ENCODE results near the gene PLBD1. TPM values are rescaled to one million over a fixed set of nuclear protein-coding genes. Genes with fewer than 3 reads are reported as not detected.

The PLBD1 gene
- total RNA-seq, 2 experiments from 2014 or later, result not detected

- H3K27ac Mint-ChIP-seq, result no peak overlapping the region
- H3K4me3 Mint-ChIP-seq, result no peak overlapping the region
- DNase-seq, result no peak
- peaks cover 5% of the 10 kb centered on the region for H3K4me1 Mint-ChIP-seq
- H3K27me3 Mint-ChIP-seq, result peaks cover 10% of the 10 kb centered on the region
- H3K36me3 Mint-ChIP-seq (ENCODE audit: low read depth), result no peaks in the 10 kb centered on the region
- ChIA-PET CTCF (interaction anchor here (0.6 kb wide), 1 partner anchor 396 kb away, joined by 4 read pairs; no protein-coding TSS in a partner anchor), POLR2A (no interaction called here)
- no peaks in the 10 kb centered on the region for H3K9me3 Mint-ChIP-seq
These were observed 5.9 kb downstream of the PLBD1 start for GRCh38 chr12:14561677-14562238.

GRCh38 chr12:14560904-14561574, 6.6 kb downstream of the PLBD1 start:
- Mint-ChIP-seq H3K4me3 (no peak overlapping the region), H3K36me3 (ENCODE audit: low read depth) (no peaks in the 10 kb centered on the region), H3K4me1 (peaks cover 5% of the 10 kb centered on the region), H3K9me3 (no peaks in the 10 kb centered on the region), H3K27me3 (peaks cover 7% of the 10 kb centered on the region), H3K27ac (no peak overlapping the region)
- DNase-seq, result no peak
- POLR2A ChIA-PET, result no interaction called here
- CTCF ChIA-PET, result no interaction called here

- Mint-ChIP-seq H3K9me3 (no peaks in the 10 kb centered on the region), H3K36me3 (ENCODE audit: low read depth) (no peaks in the 10 kb centered on the region), H3K4me3 (no peak overlapping the region), H3K4me1 (peaks cover 5% of the 10 kb centered on the region), H3K27me3 (peaks cover 1% of the 10 kb centered on the region), H3K27ac (no peak overlapping the region)
- CTCF ChIA-PET, result no interaction called here
- no peak for DNase-seq
- POLR2A ChIA-PET, result no interaction called here
These were observed 9.2 kb downstream of the PLBD1 start for GRCh38 chr12:14558473-14558959.

GRCh38 chr12:14557966-14558365, 9.7 kb downstream of the PLBD1 start:
- POLR2A ChIA-PET, result no interaction called here
- Mint-ChIP-seq H3K4me1 (peaks cover 5% of the 10 kb centered on the region), H3K36me3 (ENCODE audit: low read depth) (no peaks in the 10 kb centered on the region), H3K4me3 (no peak overlapping the region), H3K27ac (no peak overlapping the region), H3K9me3 (no peaks in the 10 kb centered on the region), H3K27me3 (peaks cover 1% of the 10 kb centered on the region)
- DNase-seq, result no peak
- CTCF ChIA-PET, result no interaction called here

DNA sequence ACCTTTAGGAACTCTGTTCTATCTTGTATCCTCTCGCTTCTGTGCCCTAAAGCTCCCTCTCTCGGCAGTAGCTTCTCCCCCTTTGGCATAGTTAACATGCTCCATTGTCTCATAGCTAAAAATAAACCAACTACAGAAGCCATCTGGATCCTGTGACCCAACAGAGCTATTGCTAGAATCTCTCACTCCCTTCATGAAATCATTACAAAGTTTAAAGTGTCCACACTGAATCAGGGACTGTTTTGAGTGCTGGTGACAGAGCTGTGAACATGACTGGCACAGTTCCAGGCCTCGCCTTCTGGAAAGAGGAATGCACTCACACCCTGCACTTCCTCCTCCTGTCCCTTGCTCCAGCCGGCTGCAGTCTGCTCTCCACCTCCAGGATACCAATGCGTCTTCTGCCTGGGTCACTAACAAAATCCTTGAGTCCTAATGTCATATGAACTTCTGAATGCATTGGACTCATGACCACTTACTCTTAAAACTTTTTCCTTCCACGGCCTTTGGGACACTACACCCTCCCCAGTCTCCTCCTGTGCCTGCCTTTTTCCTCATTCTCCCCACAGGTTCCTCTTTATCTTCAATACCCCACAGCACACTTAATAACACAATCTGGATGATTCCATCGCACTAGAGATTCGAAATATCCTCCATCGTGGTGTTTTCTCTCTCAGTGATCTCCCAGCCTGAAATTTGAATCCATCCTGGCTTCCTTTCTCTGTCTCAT, 13.2 kb downstream of the PLBD1 start:
- Mint-ChIP-seq H3K4me1 (no peaks in the 10 kb centered on the region), H3K4me3 (no peak overlapping the region), H3K36me3 (ENCODE audit: low read depth) (no peaks in the 10 kb centered on the region), H3K9me3 (no peaks in the 10 kb centered on the region), H3K27me3 (no peaks in the 10 kb centered on the region), H3K27ac (no peak overlapping the region)
- no peak for DNase-seq
- ChIA-PET POLR2A (no interaction called here), CTCF (no interaction called here)

GRCh38 chr12:14548609-14549008, 19.1 kb downstream of the PLBD1 start:
- no peaks in the 10 kb centered on the region for H3K36me3 Mint-ChIP-seq (ENCODE audit: low read depth)
- POLR2A ChIA-PET, result no interaction called here
- H3K9me3 Mint-ChIP-seq, result no peaks in the 10 kb centered on the region
- H3K4me3 Mint-ChIP-seq, result no peak overlapping the region
- no peak overlapping the region for H3K27ac Mint-ChIP-seq
- CTCF ChIA-PET, result no interaction called here
- H3K27me3 Mint-ChIP-seq, result no peaks in the 10 kb centered on the region
- no peaks in the 10 kb centered on the region for H3K4me1 Mint-ChIP-seq
- DNase-seq, result no peak

DNA sequence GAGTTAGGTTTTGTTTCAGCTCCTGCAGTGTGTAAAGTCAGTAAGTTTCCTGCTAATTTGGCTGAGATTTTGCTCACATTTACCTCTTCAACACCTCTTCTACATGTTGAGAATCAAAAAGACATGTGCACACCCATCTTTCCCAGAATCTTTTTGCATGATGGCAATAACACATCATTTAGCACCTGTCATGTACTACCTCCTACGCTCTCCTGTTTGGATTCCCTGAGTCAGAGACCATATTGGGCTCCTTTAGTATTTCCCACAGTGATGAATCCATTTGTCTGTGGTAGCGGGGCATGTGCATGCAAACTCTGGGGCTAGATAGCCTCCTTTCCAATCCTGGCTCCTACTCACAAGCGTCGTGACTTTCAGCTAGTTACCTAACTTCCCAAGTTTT, 20.1 kb downstream of the PLBD1 start:
- DNase-seq, result no peak

GRCh38 chr12:14545144-14546124, 22.2 kb downstream of the PLBD1 start:
- POLR2A ChIA-PET, result no interaction called here
- Mint-ChIP-seq H3K27me3 (no peaks in the 10 kb centered on the region), H3K27ac (no peak overlapping the region), H3K4me3 (no peak overlapping the region), H3K4me1 (no peaks in the 10 kb centered on the region), H3K36me3 (ENCODE audit: low read depth) (no peaks in the 10 kb centered on the region), H3K9me3 (no peaks in the 10 kb centered on the region)
- DNase-seq, result no peak
- CTCF ChIA-PET, result no interaction called here

More for the DNA sequence above, 20.1 kb downstream of the PLBD1 start:
- ChIA-PET POLR2A (no interaction called here), CTCF (no interaction called here)
- H3K4me3 Mint-ChIP-seq, result no peak overlapping the region
- no peaks in the 10 kb centered on the region for H3K9me3 Mint-ChIP-seq
- H3K27ac Mint-ChIP-seq, result no peak overlapping the region
- no peaks in the 10 kb centered on the region for H3K4me1 Mint-ChIP-seq
- no peaks in the 10 kb centered on the region for H3K36me3 Mint-ChIP-seq (ENCODE audit: low read depth)
- H3K27me3 Mint-ChIP-seq, result no peaks in the 10 kb centered on the region

DNA sequence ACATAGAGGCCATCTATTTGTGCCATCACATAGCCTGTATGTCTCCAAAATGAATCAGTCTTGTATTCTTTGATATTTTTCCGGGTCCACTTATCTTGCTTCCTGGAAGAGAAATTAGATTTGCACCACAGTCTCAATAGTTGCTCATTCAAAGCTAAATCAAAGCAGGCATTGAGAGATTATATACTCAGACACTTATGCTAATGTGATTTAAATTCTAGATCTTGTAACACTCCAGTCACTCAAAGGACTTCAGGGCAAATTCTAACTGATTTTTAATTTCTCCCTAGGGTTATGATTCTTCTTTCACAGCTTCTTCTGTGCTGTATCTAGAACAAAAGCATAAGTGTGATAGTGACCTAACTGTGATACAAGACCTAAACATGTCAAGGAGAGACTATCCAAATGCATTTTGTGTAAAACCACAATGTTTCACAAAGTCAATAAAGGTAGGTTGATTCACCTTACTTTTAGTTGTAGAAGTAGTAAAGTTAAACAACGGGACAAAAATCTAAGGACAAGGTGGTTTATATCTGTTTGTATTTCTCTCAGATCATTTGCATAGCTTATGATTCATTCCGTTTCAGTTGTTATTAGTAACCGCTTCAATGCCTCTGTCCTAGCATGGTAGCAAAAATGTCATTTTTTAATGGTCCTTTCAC, 26.8 kb downstream of the PLBD1 start:
- H3K27me3 Mint-ChIP-seq, result no peaks in the 10 kb centered on the region
- CTCF ChIA-PET, result no interaction called here
- H3K27ac Mint-ChIP-seq, result no peak overlapping the region
- no peak for DNase-seq
- POLR2A ChIA-PET, result no interaction called here
- no peaks in the 10 kb centered on the region for H3K4me1 Mint-ChIP-seq
- no peaks in the 10 kb centered on the region for H3K9me3 Mint-ChIP-seq
- no peak overlapping the region for H3K4me3 Mint-ChIP-seq
- no peaks in the 10 kb centered on the region for H3K36me3 Mint-ChIP-seq (ENCODE audit: low read depth)

DNA sequence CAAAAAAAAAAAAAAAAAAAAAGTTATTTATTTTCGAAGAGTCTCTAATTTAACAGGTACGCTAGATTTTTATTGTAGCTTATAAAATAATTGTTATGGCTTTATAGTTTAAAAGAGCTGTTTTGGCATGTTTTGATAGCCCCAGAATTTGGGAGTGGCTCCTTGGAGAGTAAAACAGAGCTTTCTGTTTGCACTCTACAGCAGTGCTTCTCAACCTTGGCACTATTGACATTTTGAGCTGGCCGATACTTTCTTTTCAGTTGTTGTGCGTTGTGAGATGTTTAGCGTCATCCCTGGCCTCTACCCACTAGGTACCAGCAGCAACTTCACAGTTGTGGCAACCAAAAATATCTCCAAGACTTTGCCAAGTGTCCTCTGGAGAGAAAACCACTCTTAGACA, 30.6 kb downstream of the PLBD1 start:
- Mint-ChIP-seq H3K9me3 (peaks cover 2% of the 10 kb centered on the region), H3K36me3 (ENCODE audit: low read depth) (no peaks in the 10 kb centered on the region), H3K4me1 (no peaks in the 10 kb centered on the region), H3K4me3 (no peak overlapping the region), H3K27ac (no peak overlapping the region), H3K27me3 (no peaks in the 10 kb centered on the region)
- CTCF ChIA-PET, result no interaction called here
- POLR2A ChIA-PET, result no interaction called here
- no peak for DNase-seq

DNA sequence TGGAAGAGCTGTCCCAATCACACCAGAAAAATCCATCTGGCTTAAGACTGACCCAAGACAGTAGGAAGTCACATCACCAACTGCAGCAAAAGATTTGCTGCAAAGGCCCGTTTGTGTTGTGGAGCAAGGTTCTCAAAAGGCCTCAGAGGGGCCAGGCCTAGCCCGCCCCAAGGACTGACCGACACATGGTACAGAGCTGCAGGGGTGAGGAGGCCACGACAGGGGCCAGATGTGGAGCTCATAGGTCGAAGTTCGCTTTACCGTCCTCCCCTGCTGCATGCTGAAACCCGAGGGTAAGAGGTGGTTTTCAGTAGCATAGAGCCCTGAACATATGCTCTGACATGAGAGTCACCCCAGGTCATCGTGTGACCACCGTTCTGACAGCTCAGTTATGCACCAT, 35.5 kb downstream of the PLBD1 start:
- Mint-ChIP-seq H3K27ac (no peak overlapping the region), H3K4me3 (no peak overlapping the region), H3K27me3 (no peaks in the 10 kb centered on the region), H3K4me1 (no peaks in the 10 kb centered on the region), H3K9me3 (peaks cover 2% of the 10 kb centered on the region), H3K36me3 (ENCODE audit: low read depth) (no peaks in the 10 kb centered on the region)
- DNase-seq, result no peak
- CTCF ChIA-PET, result no interaction called here
- POLR2A ChIA-PET, result no interaction called here

- ChIA-PET CTCF (no interaction called here), POLR2A (no interaction called here)
- no peak overlapping the region for H3K4me3 Mint-ChIP-seq
- no peaks in the 10 kb centered on the region for H3K4me1 Mint-ChIP-seq
- no peak for DNase-seq
- peaks cover 22% of the 10 kb centered on the region for H3K9me3 Mint-ChIP-seq
- no peaks in the 10 kb centered on the region for H3K36me3 Mint-ChIP-seq (ENCODE audit: low read depth)
- H3K27me3 Mint-ChIP-seq, result peaks cover 2% of the 10 kb centered on the region
- no peak overlapping the region for H3K27ac Mint-ChIP-seq
These were observed 41.7 kb downstream of the PLBD1 start for GRCh38 chr12:14525964-14526363.
